Bone marrow (tissue), 2 donors: ENCODE results near the gene SCN2A.
"Not testable (repeated sequence)": the region's sequence is repeated elsewhere in the genome, so short reads cannot be mapped to it uniquely, and the experiment has no call there.

Experiments used
- DNase-seq, 2 donors: peaks; one replicate each; lab custom pipeline; 2025; lab: John Stamatoyannopoulos, UW

Gene SCN2A

GRCh38 chr2:165328272-165328671 lies 89.1 kb downstream of the SCN2A start:
- peak in 1 of 2 donors; percentile 54 for DNase-seq

GRCh38 chr2:165344276-165344675 lies 105.1 kb downstream of the SCN2A start:
- not testable (repeated sequence) for DNase-seq

- DNase-seq, result no peak
Observed at GRCh38 chr2:165348441-165348840, 109.2 kb downstream of the SCN2A start.

DNA sequence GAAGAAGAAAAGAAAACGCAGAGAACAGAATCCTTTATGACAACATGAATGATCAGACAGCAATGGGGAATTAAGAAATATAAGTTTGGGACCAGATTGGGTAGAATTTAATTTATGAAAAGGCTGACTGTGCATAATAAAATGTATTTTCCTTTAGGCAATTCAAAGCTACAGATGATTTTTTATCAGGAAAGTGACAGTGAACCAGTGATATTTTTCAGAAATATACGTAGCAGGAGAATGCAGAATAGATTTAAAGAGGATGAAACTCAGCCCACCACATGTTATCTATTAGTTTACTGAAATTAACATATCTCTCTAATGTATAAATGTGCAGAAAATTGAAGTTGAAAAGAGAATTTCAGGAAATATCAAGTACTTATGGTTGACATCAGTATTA lies 110.0 kb downstream of the SCN2A start:
- no peak for DNase-seq

DNA sequence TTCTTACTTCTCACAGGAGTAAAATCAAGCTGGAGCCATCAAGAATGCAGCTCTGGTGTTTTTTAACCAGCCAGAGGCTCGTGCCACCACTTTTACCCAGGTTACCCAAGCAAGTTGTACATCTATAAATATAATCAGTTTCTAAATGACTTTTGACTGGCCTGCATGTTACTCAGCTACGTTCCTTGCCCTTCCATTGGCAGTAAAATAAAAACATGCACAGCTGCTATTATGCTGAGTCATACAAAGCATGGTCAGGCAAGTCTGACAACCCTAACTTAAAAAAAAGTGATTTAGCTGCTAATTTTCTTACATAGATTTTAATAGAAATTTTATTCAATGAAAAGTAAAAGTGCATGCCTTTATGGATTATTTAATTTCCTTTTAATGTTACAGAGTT lies 118.5 kb downstream of the SCN2A start:
- DNase-seq, result peak in 1 of 2 donors; percentile 11

GRCh38 chr2:165361514-165361913 lies 122.3 kb downstream of the SCN2A start:
- DNase-seq, result no peak

GRCh38 chr2:165369131-165369897 lies 130.1 kb downstream of the SCN2A start:
- no peak for DNase-seq

DNA sequence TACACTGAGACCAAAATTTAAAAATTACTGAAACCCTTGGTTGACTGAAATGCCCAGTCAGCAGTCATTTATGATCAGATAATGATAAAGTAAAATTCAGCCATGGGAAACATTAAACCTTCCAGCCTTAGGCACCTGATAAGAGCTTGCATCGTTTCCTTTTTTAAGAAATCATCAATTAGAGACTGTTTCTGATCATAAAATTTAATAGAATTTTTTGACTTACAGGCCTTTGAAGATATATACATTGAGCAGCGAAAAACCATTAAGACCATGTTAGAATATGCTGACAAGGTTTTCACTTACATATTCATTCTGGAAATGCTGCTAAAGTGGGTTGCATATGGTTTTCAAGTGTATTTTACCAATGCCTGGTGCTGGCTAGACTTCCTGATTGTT lies 130.7 kb downstream of the SCN2A start:
- DNase-seq, result no peak

DNA sequence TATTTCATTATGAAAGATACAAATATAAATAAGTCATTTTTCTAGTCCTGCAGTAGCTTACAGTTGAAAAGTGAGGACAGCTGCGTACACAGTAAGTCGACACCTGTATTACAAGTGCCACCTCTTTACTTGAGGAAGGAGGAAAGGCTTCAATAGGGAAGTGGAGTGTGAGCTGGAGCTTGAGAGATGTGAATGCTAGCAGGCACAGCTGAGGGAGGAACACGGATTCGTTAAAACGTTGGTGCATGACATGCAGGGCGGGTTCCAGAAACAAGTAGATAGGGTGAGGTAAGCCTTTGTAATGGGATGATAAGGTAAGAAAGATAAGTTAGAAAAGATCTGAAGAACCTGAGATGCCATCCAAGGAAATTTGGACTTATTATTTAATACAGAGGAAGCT lies 132.1 kb downstream of the SCN2A start:
- no peak for DNase-seq

- no peak for DNase-seq
Observed at GRCh38 chr2:165373278-165374010, 134.2 kb downstream of the SCN2A start.

- DNase-seq, result no peak
Observed at GRCh38 chr2:165376571-165376975, 137.4 kb downstream of the SCN2A start.

DNA sequence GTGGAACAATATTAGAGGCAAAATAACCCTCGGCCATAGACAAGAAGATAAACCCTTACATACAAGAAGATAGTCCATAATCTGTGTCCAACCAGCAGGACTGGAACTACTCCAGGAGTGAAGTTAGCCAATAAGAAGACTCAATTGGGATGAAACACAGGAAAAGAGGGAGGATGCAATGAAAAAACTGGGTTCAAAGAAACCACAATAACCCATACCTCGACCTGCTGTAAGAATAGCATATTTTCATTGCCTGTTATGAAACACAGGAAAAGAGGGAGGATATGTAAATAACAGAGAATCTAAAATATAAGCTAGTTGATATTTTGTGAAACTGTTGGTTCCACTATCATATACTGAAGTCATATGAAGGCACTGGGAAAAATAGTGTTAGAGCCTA lies 143.1 kb downstream of the SCN2A start:
- DNase-seq, result no peak

GRCh38 chr2:165390875-165391274 lies 151.7 kb downstream of the SCN2A start:
- DNase-seq, result no peak

DNA sequence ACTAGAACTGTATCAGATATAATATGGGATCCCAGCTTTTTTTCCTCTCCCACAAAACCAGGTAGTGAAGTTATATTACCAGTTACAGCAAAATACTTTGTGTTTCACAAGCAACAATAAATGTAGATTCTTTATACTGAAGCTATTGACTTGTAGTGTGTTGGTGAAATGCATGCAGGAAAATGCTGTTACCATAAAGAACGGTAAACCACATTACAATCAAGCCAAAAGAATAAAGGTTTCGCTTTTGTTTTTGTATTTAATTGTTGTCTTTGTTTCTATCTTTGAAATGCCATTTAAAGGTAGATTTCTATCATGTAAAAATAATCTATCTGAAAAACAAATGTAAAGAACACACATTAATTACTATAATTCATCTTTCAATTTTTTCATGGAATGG lies 152.6 kb downstream of the SCN2A start:
- DNase-seq, result no peak

GRCh38 chr2:165398603-165399002 lies 159.4 kb downstream of the SCN2A start:
- DNase-seq, result not testable (repeated sequence)

- peak in 1 of 2 donors; percentile 55 for DNase-seq
Observed at GRCh38 chr2:165401285-165401852, 162.2 kb downstream of the SCN2A start.

DNA sequence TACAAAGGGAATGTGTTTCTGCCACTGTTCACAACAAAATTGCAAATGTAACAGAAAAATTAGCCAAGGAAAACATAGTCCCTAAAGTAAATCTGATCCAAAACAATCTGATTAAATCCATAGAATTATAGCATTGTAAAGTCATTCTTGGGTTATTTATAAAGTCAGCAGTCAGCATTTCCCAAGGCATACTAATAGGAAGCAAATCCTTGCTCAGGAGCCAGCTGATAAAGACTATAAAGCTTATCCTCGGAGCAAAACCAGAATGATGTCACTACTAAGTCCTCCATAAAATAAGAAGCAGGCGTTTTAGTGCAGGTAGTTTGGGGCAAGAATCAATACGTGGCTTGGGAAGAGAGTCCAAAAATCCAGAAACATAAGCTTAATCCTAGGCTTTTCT lies 162.9 kb downstream of the SCN2A start:
- DNase-seq, result no peak

- no peak for DNase-seq
Observed at GRCh38 chr2:165406173-165406572, 167.0 kb downstream of the SCN2A start.

DNA sequence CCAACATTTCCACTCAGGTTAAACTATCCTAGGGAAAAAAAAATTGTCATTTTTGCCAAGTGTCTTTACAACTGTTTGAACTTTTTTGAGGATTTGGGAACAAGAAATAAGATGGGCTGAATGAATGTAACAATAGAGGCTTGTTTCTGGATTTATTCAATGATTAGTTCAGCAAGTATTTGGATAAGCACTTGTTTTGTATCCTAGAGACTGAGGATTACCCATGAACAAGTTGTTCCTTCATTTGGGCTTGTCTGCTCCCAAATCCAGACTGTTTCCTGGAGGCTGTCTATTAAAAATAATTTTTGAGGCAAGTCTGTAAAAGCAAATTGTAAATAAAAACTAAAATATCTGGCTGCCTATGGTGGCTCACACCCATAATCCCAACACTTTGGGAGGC lies 168.3 kb downstream of the SCN2A start:
- no peak for DNase-seq

GRCh38 chr2:165408186-165408585 lies 169.0 kb downstream of the SCN2A start:
- no peak for DNase-seq

DNA sequence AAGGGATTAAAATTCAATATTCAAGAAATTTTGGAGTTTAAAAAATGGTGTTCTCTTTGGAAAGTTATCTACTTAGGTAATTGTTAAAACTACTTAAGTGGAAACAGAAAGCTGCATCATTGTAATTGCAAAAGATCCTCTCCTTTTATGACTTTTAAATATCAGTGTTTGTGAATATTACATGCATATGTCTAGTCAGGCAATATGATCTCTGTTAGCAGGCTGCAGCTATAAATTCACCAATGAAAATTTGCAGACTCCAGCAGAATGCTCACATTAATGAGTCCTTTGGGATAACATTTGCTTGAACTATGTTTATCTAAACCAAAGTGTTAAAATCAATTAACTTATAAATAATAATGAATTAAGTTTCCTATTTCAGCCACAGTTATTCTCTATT lies 171.1 kb downstream of the SCN2A start:
- no peak for DNase-seq

- DNase-seq, result no peak
Observed at GRCh38 chr2:165414187-165414586, 175.0 kb downstream of the SCN2A start.

DNA sequence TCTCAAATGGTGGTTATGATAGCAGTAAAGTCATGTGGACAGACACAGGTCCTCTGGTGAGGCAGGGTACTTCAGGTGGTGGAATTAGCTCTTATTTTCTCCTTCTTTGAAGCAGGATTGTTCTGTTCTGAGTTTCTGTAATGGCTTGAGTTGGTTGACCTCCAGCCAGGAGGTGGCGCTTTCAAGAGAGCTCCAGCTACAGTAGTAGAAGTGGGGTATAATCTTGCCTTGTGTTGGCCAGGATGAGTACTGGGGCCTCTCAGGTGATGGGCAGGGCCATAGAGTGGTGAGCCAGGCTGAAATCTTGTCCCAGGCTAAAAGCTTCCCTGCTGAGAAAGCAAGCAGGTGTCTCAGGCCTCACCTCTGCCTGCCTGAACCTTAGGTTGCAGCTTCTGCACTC lies 177.8 kb downstream of the SCN2A start:
- no peak for DNase-seq
